OCI-LY1 (cell line): ENCODE data around the gene LRRC4B.
"Not testable (repeated sequence)": the region's sequence is repeated elsewhere in the genome, so short reads cannot be mapped to it uniquely, and the experiment has no call there.

Experiments
- CTCF ChIP-seq: fragments of 200-600 bp; sonication (generic), shearing (Covaris generic); IDR thresholded peaks from 2 replicates; pipeline ENCODE4 v1.5.1; 2017; ENCODE audit warnings: mild to moderate bottlenecking, antibody characterized with exemption, low read length, moderate library complexity, mixed read lengths
- EZH2 ChIP-seq: fragments of 200-600 bp; sonication (generic), shearing (Covaris generic); IDR thresholded peaks from 2 replicates; pipeline ENCODE4 v1.8.0; 2017; ENCODE audit warnings: borderline replicate concordance, mixed run types, mild to moderate bottlenecking, antibody characterized with exemption, low read length, moderate library complexity, mixed read lengths

GRCh38 chr19:50604264-50605073 lies 36.2 kb upstream of the LRRC4B start:
- TF ChIP-seq EZH2, CTCF: not testable (repeated sequence)
